Calu3 (cell line): Measurements from ENCODE around the gene CPNE5. TPM values are rescaled to one million over a fixed set of nuclear protein-coding genes. Genes with fewer than 3 reads are reported as not detected.

Experiments used
- BruUV-seq: library from RNA; stranded (reverse); fragments of 400-500 nt; replicated peaks from 2 replicates; lab custom pipeline; 2021; lab: Mats Ljungman, UMichigan
- CTCF ChIA-PET: fragments of 300-600 bp; sonication (Branson Sonifier 250); formaldehyde crosslinking; loops from one replicate; lab custom pipeline; 2022; ENCODE audit warnings: antibody characterized with exemption; lab: Charles Lee
- DNase-seq: peaks from one replicate; pipeline ENCODE4 v3.0.0; 2022
- H3K27ac Mint-ChIP-seq: one replicate; pipeline ENCODE4 v1.8.0; 2022; ENCODE audit warnings: mixed read lengths; ENCODE audit not compliant: unreplicated experiment
- H3K27me3 Mint-ChIP-seq: one replicate; pipeline ENCODE4 v1.8.0; 2022; ENCODE audit warnings: mixed read lengths; ENCODE audit not compliant: unreplicated experiment
- H3K36me3 Mint-ChIP-seq: one replicate; pipeline ENCODE4 v1.8.0; 2022; ENCODE audit warnings: mild to moderate bottlenecking, moderate library complexity, mixed read lengths; ENCODE audit not compliant: insufficient read depth, unreplicated experiment
- H3K4me1 Mint-ChIP-seq: one replicate; pipeline ENCODE4 v1.8.0; 2022; ENCODE audit warnings: mild to moderate bottlenecking, low read depth, mixed read lengths; ENCODE audit not compliant: unreplicated experiment
- H3K4me3 Mint-ChIP-seq: one replicate; pipeline ENCODE4 v1.8.0; 2022; ENCODE audit warnings: mild to moderate bottlenecking, low read depth, moderate library complexity, mixed read lengths; ENCODE audit not compliant: unreplicated experiment
- H3K9me3 Mint-ChIP-seq: one replicate; pipeline ENCODE4 v1.8.0; 2022; ENCODE audit warnings: low read depth, mixed read lengths; ENCODE audit not compliant: unreplicated experiment
- intact Hi-C: fragments of 100-400 bp; cut with micrococcal nuclease; formaldehyde crosslinking; loops from one replicate; pipeline ENCODE4 v1.10.0; 2022; ENCODE audit not compliant: unreplicated experiment
- total RNA-seq: library from RNA; stranded (reverse); gene quantifications from 2 replicates; pipeline ENCODE4 v1.2.3, GENCODE V29; 2022
- TF ChIP-seq, protein P1 (sequence below): fragments of 200-600 bp; IDR thresholded peaks from one replicate; pipeline ENCODE4 v1.8.0; 2022; ENCODE audit warnings: antibody characterized with exemption; ENCODE audit not compliant: unreplicated experiment

Gene CPNE5
- total RNA-seq, 1 experiment from 2014 or later = not detected

DNA sequence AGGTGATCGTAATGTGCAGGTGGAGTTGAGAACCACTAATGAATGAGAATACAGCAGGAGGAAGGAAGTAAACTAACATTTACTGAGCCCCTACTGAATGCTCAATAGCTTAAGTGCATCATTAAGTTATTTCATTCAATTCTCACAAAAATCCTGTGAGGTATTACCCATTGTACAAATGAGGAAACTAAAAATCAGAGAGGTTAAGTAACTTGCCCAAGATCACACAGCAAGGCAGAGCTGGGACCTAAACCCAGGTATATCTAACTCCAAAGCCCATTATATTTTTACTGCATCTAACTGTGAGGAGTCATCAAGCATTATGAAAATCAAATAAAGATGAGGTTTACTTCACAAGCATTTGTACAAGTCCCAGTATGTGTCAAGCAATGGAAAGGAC lies 35.3 kb downstream of the CPNE5 start:
- no peak for DNase-seq
- H3K4me1 Mint-ChIP-seq = no peaks in the 10 kb centered on the region
- TF ChIP-seq, protein P1, sequence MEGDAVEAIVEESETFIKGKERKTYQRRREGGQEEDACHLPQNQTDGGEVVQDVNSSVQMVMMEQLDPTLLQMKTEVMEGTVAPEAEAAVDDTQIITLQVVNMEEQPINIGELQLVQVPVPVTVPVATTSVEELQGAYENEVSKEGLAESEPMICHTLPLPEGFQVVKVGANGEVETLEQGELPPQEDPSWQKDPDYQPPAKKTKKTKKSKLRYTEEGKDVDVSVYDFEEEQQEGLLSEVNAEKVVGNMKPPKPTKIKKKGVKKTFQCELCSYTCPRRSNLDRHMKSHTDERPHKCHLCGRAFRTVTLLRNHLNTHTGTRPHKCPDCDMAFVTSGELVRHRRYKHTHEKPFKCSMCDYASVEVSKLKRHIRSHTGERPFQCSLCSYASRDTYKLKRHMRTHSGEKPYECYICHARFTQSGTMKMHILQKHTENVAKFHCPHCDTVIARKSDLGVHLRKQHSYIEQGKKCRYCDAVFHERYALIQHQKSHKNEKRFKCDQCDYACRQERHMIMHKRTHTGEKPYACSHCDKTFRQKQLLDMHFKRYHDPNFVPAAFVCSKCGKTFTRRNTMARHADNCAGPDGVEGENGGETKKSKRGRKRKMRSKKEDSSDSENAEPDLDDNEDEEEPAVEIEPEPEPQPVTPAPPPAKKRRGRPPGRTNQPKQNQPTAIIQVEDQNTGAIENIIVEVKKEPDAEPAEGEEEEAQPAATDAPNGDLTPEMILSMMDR = no peak
- CTCF ChIA-PET = no interaction called here
- H3K36me3 Mint-ChIP-seq = no peaks in the 10 kb centered on the region
- intact Hi-C loops = no loop called here
- H3K27ac Mint-ChIP-seq = no peak overlapping the region
- BruUV-seq = no TSS peak
- peaks cover 85% of the 10 kb centered on the region for H3K27me3 Mint-ChIP-seq
- H3K4me3 Mint-ChIP-seq = no peak overlapping the region
- H3K9me3 Mint-ChIP-seq = no peaks in the 10 kb centered on the region

DNA sequence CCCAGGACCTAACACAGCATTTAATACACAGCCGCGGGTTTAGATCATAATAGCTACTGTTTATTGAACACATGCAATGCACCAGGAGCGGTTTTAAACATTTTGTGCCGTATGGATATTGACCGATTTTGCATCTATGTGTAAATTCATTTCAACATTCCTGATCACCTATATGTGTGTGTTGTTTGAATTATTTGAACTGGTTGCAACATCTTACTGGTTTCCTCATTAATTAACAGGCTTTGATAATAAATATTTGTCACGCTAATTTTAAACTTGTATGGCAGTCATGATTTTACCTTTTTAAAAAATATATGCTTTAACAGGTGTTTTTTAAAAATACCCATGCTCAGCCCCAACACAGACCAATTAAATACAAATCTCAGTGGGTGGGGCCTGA lies 35.8 kb downstream of the CPNE5 start:
- H3K36me3 Mint-ChIP-seq = no peaks in the 10 kb centered on the region
- no peaks in the 10 kb centered on the region for H3K9me3 Mint-ChIP-seq
- TF ChIP-seq, protein P1 = no peak
- no TSS peak for BruUV-seq
- peaks cover 85% of the 10 kb centered on the region for H3K27me3 Mint-ChIP-seq
- H3K4me3 Mint-ChIP-seq = no peak overlapping the region
- intact Hi-C loops = no loop called here
- H3K4me1 Mint-ChIP-seq = no peaks in the 10 kb centered on the region
- CTCF ChIA-PET = no interaction called here
- no peak for DNase-seq
- no peak overlapping the region for H3K27ac Mint-ChIP-seq

DNA sequence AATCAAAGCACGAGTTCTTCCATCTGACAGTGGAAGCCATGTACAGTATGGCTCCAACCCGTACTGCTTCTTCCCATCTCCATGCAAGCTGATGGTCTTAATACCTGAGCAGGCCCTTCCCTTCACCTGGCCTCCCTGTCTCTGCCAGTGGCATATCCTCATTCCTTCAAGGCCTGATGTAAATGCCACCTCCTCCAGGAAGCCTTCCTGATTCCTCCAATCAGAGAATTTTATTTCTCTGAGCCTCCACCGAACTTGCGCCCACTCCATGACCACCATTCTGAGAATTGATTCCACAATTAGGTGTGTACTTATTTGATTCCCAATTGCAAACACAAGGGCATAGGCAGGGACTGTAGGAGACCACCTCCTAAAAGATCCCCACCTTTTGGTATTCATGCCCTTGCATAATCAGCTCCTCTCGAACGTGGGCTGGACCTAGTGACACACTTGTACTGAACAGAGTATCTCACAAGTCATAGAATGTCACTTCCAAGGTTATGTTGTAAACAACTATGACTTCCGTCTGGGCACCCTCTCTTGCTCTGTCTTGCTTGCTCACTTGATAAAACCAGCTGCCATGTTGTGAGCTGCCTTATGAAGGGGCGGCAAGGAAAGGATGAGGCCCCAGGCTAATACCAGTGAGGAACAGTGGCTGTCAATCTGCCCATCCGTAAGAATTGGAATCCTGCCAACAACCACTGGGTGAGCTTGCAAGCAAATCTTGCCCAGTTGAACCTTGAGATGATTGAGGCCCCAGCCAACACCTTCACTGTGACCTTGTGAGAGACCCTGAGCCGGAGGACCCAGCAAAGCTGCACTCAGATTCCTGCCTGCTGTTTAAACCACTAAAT lies 38.8 kb downstream of the CPNE5 start:
- no peak overlapping the region for H3K4me3 Mint-ChIP-seq
- H3K9me3 Mint-ChIP-seq = no peaks in the 10 kb centered on the region
- no peak for DNase-seq
- intact Hi-C loops = no loop called here
- peaks cover 63% of the 10 kb centered on the region for H3K27me3 Mint-ChIP-seq
- TF ChIP-seq, protein P1 = no peak
- H3K27ac Mint-ChIP-seq = no peak overlapping the region
- CTCF ChIA-PET = no interaction called here
- no TSS peak for BruUV-seq
- H3K4me1 Mint-ChIP-seq = no peaks in the 10 kb centered on the region
- no peaks in the 10 kb centered on the region for H3K36me3 Mint-ChIP-seq

DNA sequence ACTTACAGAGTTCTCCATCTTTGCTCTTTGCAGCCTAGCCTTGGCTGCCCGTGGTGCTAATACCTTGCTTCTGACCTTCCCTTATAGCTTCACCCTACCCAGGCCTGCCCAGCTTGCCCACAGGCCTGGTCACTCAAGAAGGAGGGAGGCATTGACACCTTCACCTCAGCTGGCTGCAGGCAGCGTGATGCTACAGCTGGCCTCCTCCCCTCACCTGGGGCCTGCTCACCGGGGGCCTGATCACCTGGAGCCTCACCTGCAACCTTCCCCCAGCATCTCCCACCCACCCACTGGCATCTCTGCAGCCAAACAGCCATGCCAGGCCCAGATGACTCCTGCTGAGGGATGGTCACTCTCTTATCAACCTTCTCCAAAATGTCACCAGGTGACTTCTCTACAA lies 40.4 kb downstream of the CPNE5 start:
- Mint-ChIP-seq H3K27me3 (peaks cover 61% of the 10 kb centered on the region), H3K9me3 (no peaks in the 10 kb centered on the region), H3K4me3 (no peak overlapping the region), H3K36me3 (no peaks in the 10 kb centered on the region), H3K4me1 (no peaks in the 10 kb centered on the region), H3K27ac (no peak overlapping the region)
- intact Hi-C loops = no loop called here
- DNase-seq = no peak
- TF ChIP-seq, protein P1 = no peak
- BruUV-seq = no TSS peak
- CTCF ChIA-PET = interaction anchor here (1.1 kb wide), 1 partner anchor 13 kb away, joined by 5 read pairs; no protein-coding TSS in a partner anchor
